H1 (cell line): Measurements from ENCODE around the gene KCNK4. TPM values are rescaled to one million over a fixed set of nuclear protein-coding genes. Genes with fewer than 3 reads are reported as not detected.
A peak's percentile ranks its signal among the peaks of the same experiment; 100 is the strongest.

Source experiments
- CTCF ChIA-PET: fragments of 300-600 bp; sonication (Branson Sonifier 250); formaldehyde crosslinking; loops from one replicate; lab custom pipeline; 2021; ENCODE audit not compliant: partially characterized antibody; lab: Charles Lee
- POLR2A ChIA-PET: fragments of 300-600 bp; sonication (Branson Sonifier 250); formaldehyde crosslinking; loops from one replicate; lab custom pipeline; 2021; ENCODE audit warnings: inconsistent platforms; ENCODE audit not compliant: partially characterized antibody; lab: Charles Lee
- DNase-seq, 2 experiments: peaks; one replicate each; pipeline versions ENCODE4 v3.0.0 to v3.0.0-alpha.2; 2010 to 2022; ENCODE audit warnings: low spot score in 2 of 2, low read depth in 1 of 2, mixed read lengths in 1 of 2
- FAIRE-seq: peaks from 2 replicates; lab custom pipeline; 2011; peaks lifted over from hg19 to GRCh38; lab: Jason Lieb, UNC
- H2AFZ ChIP-seq: 2 replicates; pipeline ENCODE4 v1.8.1; 2012; ENCODE audit warnings: low read length, inconsistent platforms
- H2AK5ac ChIP-seq: 2 replicates; pipeline ENCODE4 v1.6.1; 2013; ENCODE audit warnings: low read depth, low read length
- H2BK120ac ChIP-seq: replicated peaks from 2 replicates; pipeline ENCODE3; 2013; ENCODE audit warnings: low read depth, low read length, inconsistent platforms
- H2BK12ac ChIP-seq: 2 replicates; pipeline ENCODE4 v1.6.1; 2013; ENCODE audit warnings: low read depth, low read length
- H2BK15ac ChIP-seq: 2 replicates; pipeline ENCODE4 v1.6.1; 2013; ENCODE audit warnings: low read length
- H2BK20ac ChIP-seq: 2 replicates; pipeline ENCODE4 v1.6.1; 2013; ENCODE audit warnings: low read length
- H2BK5ac ChIP-seq: 2 replicates; pipeline ENCODE4 v1.6.1; 2013; ENCODE audit warnings: low read depth, low read length
- H3K14ac ChIP-seq: 2 replicates; pipeline ENCODE4 v1.6.1; 2013; ENCODE audit warnings: inconsistent platforms; ENCODE audit not compliant: insufficient read length
- H3K18ac ChIP-seq: 2 replicates; pipeline ENCODE4 v1.6.1; 2013; ENCODE audit warnings: low read length; ENCODE audit errors: extremely low read depth
- H3K23ac ChIP-seq: 2 replicates; pipeline ENCODE4 v1.6.1; 2013; ENCODE audit warnings: inconsistent platforms; ENCODE audit not compliant: insufficient read length
- H3K23me2 ChIP-seq: 2 replicates; pipeline ENCODE4 v1.6.1; 2013; ENCODE audit warnings: low read depth, low read length
- H3K27ac ChIP-seq: 2 replicates; pipeline ENCODE4 v1.6.1; 2011; ENCODE audit warnings: low read depth, low read length, inconsistent platforms
- H3K27me3 ChIP-seq, 4 experiments: replicated peaks in 1 of 4; 1 replicate in 1 of 4; 2 replicates in 3 of 4; pipeline versions ENCODE4 v1.6.1 to v1.8.1; 2011 to 2013; ENCODE audit warnings: low read length in 3 of 4, mild to moderate bottlenecking in 3 of 4, inconsistent platforms in 2 of 4, mixed read lengths in 2 of 4, moderate library complexity in 1 of 4; ENCODE audit not compliant: control insufficient read depth in 3 of 4, insufficient read depth in 3 of 4; ENCODE audit errors: extremely low read depth in 1 of 4
- H3K36me3 ChIP-seq, 4 experiments: 2 replicates each; pipeline versions ENCODE4 v1.6.1 to v1.8.1; 2011 to 2013; ENCODE audit warnings: mild to moderate bottlenecking in 4 of 4, low read length in 3 of 4, moderate library complexity in 2 of 4, control low read depth in 1 of 4, inconsistent platforms in 1 of 4; ENCODE audit not compliant: insufficient read depth in 4 of 4, control insufficient read depth in 2 of 4
- H3K4ac ChIP-seq: replicated peaks from 2 replicates; pipeline ENCODE3; 2013; ENCODE audit warnings: low read length, low read depth, mixed read lengths, inconsistent platforms; ENCODE audit not compliant: insufficient read length
- H3K4me1 ChIP-seq, 4 experiments: replicated peaks in 1 of 4; 1 replicate in 1 of 4; 2 replicates in 3 of 4; pipeline versions ENCODE4 v1.6.1 to v1.8.1; 2011 to 2013; ENCODE audit warnings: low read length in 3 of 4, inconsistent platforms in 2 of 4, mixed read lengths in 1 of 4; ENCODE audit not compliant: insufficient read depth in 4 of 4, control insufficient read depth in 3 of 4
- H3K4me2 ChIP-seq, 2 experiments: 2 replicates each; pipeline versions ENCODE4 v1.6.1 to v1.8.1; 2011 to 2013; ENCODE audit warnings: low read depth in 2 of 2, low read length in 2 of 2, control low read depth in 1 of 2, inconsistent platforms in 1 of 2, mild to moderate bottlenecking in 1 of 2; ENCODE audit not compliant: insufficient read depth in 1 of 2
- H3K4me3 ChIP-seq, 4 experiments: fragments of 200-600, 300-600 bp in 1 of 4; sonication (generic), shearing (Covaris generic), sonication (Bioruptor Twin) in 1 of 4; 2 replicates each; pipeline versions ENCODE4 v1.5.1 to v1.8.1; 2011 to 2016; ENCODE audit warnings: low read length in 4 of 4, low read depth in 3 of 4, control low read depth in 2 of 4, inconsistent platforms in 2 of 4, mild to moderate bottlenecking in 2 of 4, mixed read lengths in 1 of 4, moderate library complexity in 1 of 4; ENCODE audit not compliant: insufficient read depth in 2 of 4; ENCODE audit errors: extremely low read depth in 1 of 4
- H3K56ac ChIP-seq: replicated peaks from 2 replicates; pipeline ENCODE3; 2013; ENCODE audit warnings: low read depth, mild to moderate bottlenecking, mixed read lengths, low read length, inconsistent platforms; ENCODE audit not compliant: insufficient read length
- H3K79me1 ChIP-seq: 2 replicates; pipeline ENCODE4 v1.6.1; 2013; ENCODE audit warnings: low read depth, low read length, control low read depth
- H3K79me2 ChIP-seq, 2 experiments: 2 replicates each; pipeline versions ENCODE4 v1.6.1 to v1.8.1; 2012 to 2013; ENCODE audit warnings: low read length in 2 of 2, mild to moderate bottlenecking in 2 of 2, inconsistent platforms in 1 of 2; ENCODE audit not compliant: insufficient read depth in 2 of 2, control insufficient read depth in 1 of 2
- H3K9ac ChIP-seq, 4 experiments: replicated peaks in 1 of 4; 1 replicate in 1 of 4; 2 replicates in 3 of 4; pipeline versions ENCODE4 v1.6.1 to v1.8.1; 2011 to 2013; ENCODE audit warnings: low read depth in 3 of 4, low read length in 3 of 4, control low read depth in 2 of 4, mild to moderate bottlenecking in 2 of 4, moderate library complexity in 2 of 4, inconsistent platforms in 1 of 4; ENCODE audit errors: extremely low read depth in 1 of 4
- H3K9me3 ChIP-seq, 2 experiments: 2 replicates each; pipeline versions ENCODE4 v1.6.1 to v1.8.1; 2012 to 2013; ENCODE audit warnings: mild to moderate bottlenecking in 2 of 2, moderate library complexity in 2 of 2, control low read depth in 1 of 2, inconsistent platforms in 1 of 2, low read depth in 1 of 2, low read length in 1 of 2, mixed read lengths in 1 of 2; ENCODE audit not compliant: insufficient read depth in 2 of 2
- H4K20me1 ChIP-seq, 2 experiments: replicated peaks in 1 of 2; 2 replicates each; pipeline versions ENCODE3 to v1.8.1; 2011 to 2013; ENCODE audit warnings: inconsistent platforms in 2 of 2, low read length in 2 of 2, mild to moderate bottlenecking in 1 of 2; ENCODE audit not compliant: insufficient read depth in 2 of 2, control insufficient read depth in 1 of 2
- H4K5ac ChIP-seq: 2 replicates; pipeline ENCODE4 v1.6.1; 2013; ENCODE audit warnings: low read length, low read depth, mixed read lengths, inconsistent platforms; ENCODE audit not compliant: insufficient read length
- H4K8ac ChIP-seq: 2 replicates; pipeline ENCODE4 v1.8.0; 2013; ENCODE audit warnings: mild to moderate bottlenecking, moderate library complexity, low read length, inconsistent platforms; ENCODE audit not compliant: insufficient read depth; ENCODE audit errors: extremely low read depth
- H4K91ac ChIP-seq: replicated peaks from 2 replicates; pipeline ENCODE3; 2013; ENCODE audit warnings: low read length, mixed read lengths, inconsistent platforms; ENCODE audit not compliant: insufficient read length
- CBX5 ChIP-seq: fragments of 300-800, 300-1000 bp; sonication (generic); IDR thresholded peaks from 2 replicates; pipeline ENCODE4 v1.7.1; 2016; ENCODE audit warnings: antibody characterized with exemption, low read length, low read depth
- CEBPB ChIP-seq: IDR thresholded peaks from 2 replicates; pipeline ENCODE4 v1.6.1; 2012; ENCODE audit warnings: low read depth, low read length
- POLR2A ChIP-seq, 2 experiments: IDR thresholded peaks; 1 replicate in 1 of 2; 2 replicates in 1 of 2; pipeline ENCODE4 v1.6.1; 2011; ENCODE audit warnings: low read depth in 2 of 2, low read length in 2 of 2, mild to moderate bottlenecking in 2 of 2; ENCODE audit errors: control extremely low read depth in 1 of 2
- POU5F1 ChIP-seq: IDR thresholded peaks from 2 replicates; pipeline ENCODE4 v1.6.1; 2011; ENCODE audit warnings: low read depth, mild to moderate bottlenecking, low read length, moderate library complexity
- RNF2 ChIP-seq: fragments of 200-900, 300-1000 bp; sonication (generic); IDR thresholded peaks from 2 replicates; pipeline ENCODE4 v1.7.1; 2016; ENCODE audit warnings: borderline replicate concordance, low read depth, mild to moderate bottlenecking, antibody characterized with exemption, low read length; ENCODE audit not compliant: poor library complexity, severe bottlenecking; ENCODE audit errors: missing control alignments
- SIRT6 ChIP-seq: IDR thresholded peaks from one replicate; pipeline ENCODE4 v1.7.1; 2012; ENCODE audit warnings: low read length, inconsistent platforms
- SP1 ChIP-seq: IDR thresholded peaks from 2 replicates; pipeline ENCODE4 v1.6.1; 2011; ENCODE audit warnings: low read depth, low read length
- TAF7 ChIP-seq: optimal IDR thresholded peaks from 2 replicates; pipeline ENCODE3; 2011; ENCODE audit warnings: low read depth, mild to moderate bottlenecking, inconsistent platforms, low read length, moderate library complexity, borderline replicate concordance
- TCF12 ChIP-seq: IDR thresholded peaks from 2 replicates; pipeline ENCODE4 v1.6.1; 2011; ENCODE audit warnings: low read depth, mild to moderate bottlenecking, low read length
- WGBS, 2 experiments: shearing (Covaris generic) in 1 of 2; methylation state at CpG; one replicate each; pipeline versions ENCODE4 v1.1.6 to v1.1.7; 2013 to 2015; ENCODE audit warnings: low lambda C conversion rate in 2 of 2, mixed read lengths in 2 of 2, inconsistent platforms in 1 of 2, low coverage in 1 of 2, missing lambda C conversion rate in 1 of 2; ENCODE audit not compliant: insufficient replicate concordance in 2 of 2, insufficient coverage in 1 of 2, insufficient read length in 1 of 2; ENCODE audit errors: extremely low coverage in 1 of 2, missing lambda C conversion rate in 1 of 2; 5-methylcytosine and 5-hydroxymethylcytosine counted together
- polyA plus RNA-seq, 7 experiments: library from polyadenylated mRNA; depleted of rRNA in 3 of 7; stranded (reverse) in 5 of 7; unstranded in 2 of 7; fragments of >200 nt in 5 of 7; fragments of 200-250 nt in 2 of 7; gene quantifications; 1 replicate in 5 of 7; 2 replicates in 1 of 7; 4 replicates in 1 of 7; pipeline versions ENCODE4 v1.2.1 to v1.2.3, GENCODE V29; 2011 to 2013; ENCODE audit warnings: missing spikeins in 2 of 7, mixed read lengths in 2 of 7
- total RNA-seq: library from RNA; stranded (reverse); fragmentation: NEBNext Ultra II Directional; extraction: Animal tissue kit (Norgen Biotek cat#: 25700); gene quantifications from 2 replicates; pipeline ENCODE4 v1.2.1, GENCODE V29; 2021

KCNK4 gene
- total and polyA plus RNA-seq, 2 of the 8 experiments (the other 6 are each of a cell fraction or from before 2014, with no cell fraction given): 0.19 TPM; not detected in 1

GRCh38 chr11:64341429-64341828 lies 50.3 kb downstream of the KCNK4 start:
- ChIA-PET POLR2A (interaction anchor here (0.6 to 6.1 kb wide), 12 partner anchors 9 to 70 kb away, joined by 3 to 38 read pairs (median 5); partner anchors contain the start of genes BAD, ESRRA, PRDX5 and TRMT112), CTCF (interaction anchor here (0.6 to 37.6 kb wide), 20 partner anchors 4 to 1307 kb away, joined by 3 to 614 read pairs (median 4); partner anchors contain the start of genes BAD, CATSPERZ, CCDC88B and ESRRA)
- TF ChIP-seq CBX5 (no peak), TAF7 (no peak), CEBPB (no peak), POLR2A (IDR thresholded peaks at IDR 0.05; ENCODE audit: control extremely low read depth in 1 of 2, low read depth in 2 of 2, low read length in 2 of 2) (no peak), POU5F1 (no peak), SP1 (no peak), RNF2 (no peak), TCF12 (no peak), SIRT6 (no peak)

More at GRCh38 chr11:64341429-64341828, 50.3 kb downstream of the KCNK4 start:
- Histone ChIP-seq H4K91ac (peak overlapping the region; percentile 92), H3K9ac (no peak overlapping the region), H3K79me1 (no peaks in the 10 kb centered on the region), H3K23ac (no peak overlapping the region), H3K79me2 (no peaks in the 10 kb centered on the region), H2BK120ac (no peak overlapping the region), H2BK5ac (0 out of 2 replicates have a peak overlapping the region, but pooled peaks have one; percentile 46), H2BK15ac (peak overlapping the region; percentile 31; the same call in 1 of the 2 replicates), H3K14ac (no peak overlapping the region), H2AK5ac (peak overlapping the region; percentile 0; the same call in 1 of the 2 replicates), H3K27me3 (peaks cover 0 to 2% (median 0%) of the 10 kb centered on the region in 4 experiments; a peak in 1 of 7 replicates), H3K9me3 (no peaks in the 10 kb centered on the region), H3K36me3 (no peaks in the 10 kb centered on the region), H4K8ac (peak overlapping the region; percentile 8; the same call in 1 of the 2 replicates), H3K18ac (peak overlapping the region; percentile 38; the same call in 1 of the 2 replicates), H3K27ac (no peak overlapping the region), H3K4me2 (peak overlapping the region; percentile 71 to 88), H3K4me1 (peaks cover 0 to 23% (median 17%) of the 10 kb centered on the region in 4 experiments; a peak in 6 of 7 replicates), H3K23me2 (peaks cover 11% of the 10 kb centered on the region; the same call in 1 of the 2 replicates), H3K56ac (no peak overlapping the region), H2BK12ac (peak overlapping the region; percentile 85; the same call in 1 of the 2 replicates), H3K4me3 (peak overlapping the region; percentile 54 to 69 (median 62); a peak in 6 of 8 replicates), H2BK20ac (no peak overlapping the region), H2AFZ (no peak overlapping the region), H3K4ac (no peak overlapping the region), H4K20me1 (peaks cover 0 to 2% of the 10 kb centered on the region in 2 experiments), H4K5ac (no peak overlapping the region)
- no peak for FAIRE-seq
- DNase-seq: no peak
- WGBS, 2 experiments: 81% methylated on average over 17 of the region's 21 CpGs; no CpG with 5 or more reads in 1 of the 2 experiments
